Right cardiac atrium (tissue), 5 donors: ENCODE data around the gene KIF18A. TPM values are rescaled to one million over a fixed set of nuclear protein-coding genes. Genes with fewer than 3 reads are reported as not detected.

Experiments used
- ATAC-seq, 2 donors: fragments of 200-7000 bp; cut with Tn5 transposase; one replicate each; pipeline versions ENCODE4 v1.8.0 to v1.9.1; 2020; ENCODE audit warnings: moderate library complexity in 2 of 2, mild to moderate bottlenecking in 1 of 2
- DNase-seq, 3 donors: peaks; one replicate each; pipeline ENCODE4 v3.0.0-alpha.2; 2020
- H3K27ac ChIP-seq: one replicate; pipeline ENCODE4 v1.5.1; 2013; ENCODE audit warnings: mild to moderate bottlenecking, low read length, control low read depth, moderate library complexity
- H3K27me3 ChIP-seq: one replicate; pipeline ENCODE4 v1.6.1; 2013; ENCODE audit not compliant: control insufficient read depth, insufficient read depth
- H3K4me1 ChIP-seq: one replicate; pipeline ENCODE4 v1.6.1; 2013; ENCODE audit warnings: low read length; ENCODE audit not compliant: control insufficient read depth, insufficient read depth
- H3K4me3 ChIP-seq: one replicate; pipeline ENCODE4 v1.5.1; 2013; ENCODE audit warnings: low read length, control low read depth
- H3K9me3 ChIP-seq: one replicate; pipeline ENCODE4 v1.6.1; 2013; ENCODE audit warnings: low read length; ENCODE audit not compliant: control insufficient read depth
- WGBS: extraction: QIAGEN DNeasy Blood & Tissue Kit; methylation state at CpG from one replicate; pipeline ENCODE4 v1.1.7; 2013; 5-methylcytosine and 5-hydroxymethylcytosine counted together
- intact Hi-C, 4 donors: fragments of 100-400 bp; cut with DNase I; formaldehyde crosslinking; loops; one replicate each; pipeline versions ENCODE4 v1.11.0 to v1.14.0; 2022 to 2023
- long read RNA-seq, 4 donors: library from polyadenylated mRNA; unstranded; transcript quantifications; one replicate each; pipeline ENCODE4 v2.0.0, GENCODE V29; 2020 to 2021
- polyA plus RNA-seq: library from polyadenylated mRNA; stranded (reverse); fragments of 200-250 nt; gene quantifications from one replicate; pipeline ENCODE4 v1.2.3, GENCODE V29; 2013
- total RNA-seq, 4 donors: library from RNA; stranded (reverse); fragmentation: NEBNext Ultra II Directional; extraction: Animal tissue kit (Norgen Biotek cat#: 25700); gene quantifications; one replicate each; pipeline ENCODE4 v1.2.1, GENCODE V29; 2021
- donor health status: healthy with polysubstance abuse.
- donor health status: DM: no; HTN: yes; CAD: no.
- donor health status: DM: no; HTN: no; CAD: no.
- donor health status: DM: no; HTN: yes; CAD: no; lungs with severe emphysema.
- donor health status: DM: yes; HTN: yes; CAD: no.

The KIF18A gene
- under 1 TPM; 0.11 to 0.32 (median 0.23) TPM for total RNA-seq
- polyA plus RNA-seq: 0.07 TPM
- long read RNA-seq, donor 1, partial matches to known transcripts: 0 of 1 reads
- long read RNA-seq, donor 1, other reads (novel, unspliced or antisense): 1 of 1 reads
- long read RNA-seq, donor 2: 0 reads
- long read RNA-seq, donor 3: 0 reads
- long read RNA-seq, donor 4: 0 reads

GRCh38 chr11:28107750-28108618 lies at the start of gene KIF18A, which contains the start of gene METTL15:
Gene KIF18A, minus strand, starts transcription at chr11:28108156. Its CDS starts 10,209 bp downstream, at chr11:28097947.
Gene METTL15, plus strand, starts transcription at chr11:28108388. Its CDS starts 4,947 bp downstream, at chr11:28113335.
- DNase-seq: peak; percentile 100
- H3K27me3 ChIP-seq: no peaks in the 10 kb centered on the region
- H3K4me3 ChIP-seq: peak within 1 kb of the TSS; percentile 76
- H3K4me1 ChIP-seq: no peaks in the 10 kb centered on the region
- peak within 1 kb of the TSS; percentile 63 for H3K27ac ChIP-seq
- under 1% methylated on average over 38 of the region's 38 CpGs for WGBS
- peak; percentile 100 for ATAC-seq
- no peaks in the 10 kb centered on the region for H3K9me3 ChIP-seq
- intact Hi-C loops: no loop called here

GRCh38 chr11:28153586-28153985 lies 45.6 kb upstream of the KIF18A start:
- intact Hi-C loops: no loop called here
- 91% methylated on average over 2 of the region's 2 CpGs for WGBS
- no peak overlapping the region for H3K27ac ChIP-seq
- H3K9me3 ChIP-seq: no peaks in the 10 kb centered on the region
- no peaks in the 10 kb centered on the region for H3K27me3 ChIP-seq
- no peak for DNase-seq
- H3K4me1 ChIP-seq: no peaks in the 10 kb centered on the region
- ATAC-seq: no peak
- H3K4me3 ChIP-seq: no peak overlapping the region

GRCh38 chr11:28152743-28153142 lies 44.8 kb upstream of the KIF18A start:
- no peaks in the 10 kb centered on the region for H3K27me3 ChIP-seq
- no peak for DNase-seq
- no peaks in the 10 kb centered on the region for H3K4me1 ChIP-seq
- no peak for ATAC-seq
- no peak overlapping the region for H3K4me3 ChIP-seq
- intact Hi-C loops: no loop called here
- 97% methylated on average over 2 of the region's 2 CpGs for WGBS
- H3K27ac ChIP-seq: no peak overlapping the region
- no peaks in the 10 kb centered on the region for H3K9me3 ChIP-seq

GRCh38 chr11:28146123-28146751 lies 38.3 kb upstream of the KIF18A start:
- Histone ChIP-seq H3K27ac (no peak overlapping the region), H3K4me3 (no peak overlapping the region), H3K27me3 (no peaks in the 10 kb centered on the region), H3K4me1 (peaks cover 1% of the 10 kb centered on the region), H3K9me3 (no peaks in the 10 kb centered on the region)
- WGBS: 73% methylated on average over 2 of the region's 2 CpGs
- no peak for ATAC-seq
- intact Hi-C loops: no loop called here
- DNase-seq: no peak

GRCh38 chr11:28144808-28145207 lies 36.9 kb upstream of the KIF18A start:
- 82% methylated on average over 2 of the region's 2 CpGs for WGBS
- intact Hi-C loops: no loop called here
- Histone ChIP-seq H3K4me1 (peaks cover 1% of the 10 kb centered on the region), H3K27ac (no peak overlapping the region), H3K9me3 (peaks cover 2% of the 10 kb centered on the region), H3K4me3 (no peak overlapping the region), H3K27me3 (no peaks in the 10 kb centered on the region)
- DNase-seq (no peak), ATAC-seq (no peak)

- ATAC-seq: no peak
- intact Hi-C loops: no loop called here
Observed at GRCh38 chr11:28142724-28143123, 34.8 kb upstream of the KIF18A start.

GRCh38 chr11:28140689-28141455 lies 32.9 kb upstream of the KIF18A start:
- no peak for ATAC-seq
- Histone ChIP-seq H3K27ac (no peak overlapping the region), H3K27me3 (no peaks in the 10 kb centered on the region), H3K4me3 (no peak overlapping the region), H3K9me3 (peaks cover 4% of the 10 kb centered on the region), H3K4me1 (peaks cover 1% of the 10 kb centered on the region)
- intact Hi-C loops: no loop called here
- WGBS: 97% methylated on average over 9 of the region's 9 CpGs
- no peak for DNase-seq

More at GRCh38 chr11:28142724-28143123, 34.8 kb upstream of the KIF18A start:
- H3K4me3 ChIP-seq: no peak overlapping the region
- H3K9me3 ChIP-seq: peaks cover 4% of the 10 kb centered on the region
- no peaks in the 10 kb centered on the region for H3K27me3 ChIP-seq
- H3K27ac ChIP-seq: no peak overlapping the region
- 94% methylated on average over 1 of the region's 1 CpG for WGBS
- peaks cover 1% of the 10 kb centered on the region for H3K4me1 ChIP-seq
- DNase-seq: no peak

GRCh38 chr11:28139841-28140415 lies 32.0 kb upstream of the KIF18A start:
- DNase-seq (no peak), ATAC-seq (no peak)
- Histone ChIP-seq H3K4me3 (no peak overlapping the region), H3K27ac (no peak overlapping the region), H3K27me3 (no peaks in the 10 kb centered on the region), H3K4me1 (no peaks in the 10 kb centered on the region), H3K9me3 (peaks cover 4% of the 10 kb centered on the region)
- WGBS: 99% methylated on average over 5 of the region's 5 CpGs
- intact Hi-C loops: no loop called here

GRCh38 chr11:28137832-28138231 lies 29.9 kb upstream of the KIF18A start:
- intact Hi-C loops: no loop called here
- Histone ChIP-seq H3K9me3 (peaks cover 4% of the 10 kb centered on the region), H3K27me3 (no peaks in the 10 kb centered on the region), H3K4me1 (no peaks in the 10 kb centered on the region), H3K4me3 (no peak overlapping the region), H3K27ac (no peak overlapping the region)
- 100% methylated on average over 1 of the region's 1 CpG for WGBS
- DNase-seq (no peak), ATAC-seq (no peak)

- H3K27ac ChIP-seq: no peak overlapping the region
- over 99% methylated on average over 3 of the region's 3 CpGs for WGBS
- no peak overlapping the region for H3K4me3 ChIP-seq
- ATAC-seq: no peak
- no peaks in the 10 kb centered on the region for H3K27me3 ChIP-seq
- H3K4me1 ChIP-seq: no peaks in the 10 kb centered on the region
- intact Hi-C loops: no loop called here
- DNase-seq: no peak
- peaks cover 4% of the 10 kb centered on the region for H3K9me3 ChIP-seq
Observed at GRCh38 chr11:28137366-28137765, 29.4 kb upstream of the KIF18A start.
